D341Med (cell line): ENCODE results near the gene POLE3.
"Not testable (repeated sequence)": the region's sequence is repeated elsewhere in the genome, so short reads cannot be mapped to it uniquely, and the experiment has no call there.

Experiments
- DNase-seq: peaks from one replicate; pipeline ENCODE4 v3.0.0; 2012; ENCODE audit warnings: low spot score

POLE3 gene

DNA sequence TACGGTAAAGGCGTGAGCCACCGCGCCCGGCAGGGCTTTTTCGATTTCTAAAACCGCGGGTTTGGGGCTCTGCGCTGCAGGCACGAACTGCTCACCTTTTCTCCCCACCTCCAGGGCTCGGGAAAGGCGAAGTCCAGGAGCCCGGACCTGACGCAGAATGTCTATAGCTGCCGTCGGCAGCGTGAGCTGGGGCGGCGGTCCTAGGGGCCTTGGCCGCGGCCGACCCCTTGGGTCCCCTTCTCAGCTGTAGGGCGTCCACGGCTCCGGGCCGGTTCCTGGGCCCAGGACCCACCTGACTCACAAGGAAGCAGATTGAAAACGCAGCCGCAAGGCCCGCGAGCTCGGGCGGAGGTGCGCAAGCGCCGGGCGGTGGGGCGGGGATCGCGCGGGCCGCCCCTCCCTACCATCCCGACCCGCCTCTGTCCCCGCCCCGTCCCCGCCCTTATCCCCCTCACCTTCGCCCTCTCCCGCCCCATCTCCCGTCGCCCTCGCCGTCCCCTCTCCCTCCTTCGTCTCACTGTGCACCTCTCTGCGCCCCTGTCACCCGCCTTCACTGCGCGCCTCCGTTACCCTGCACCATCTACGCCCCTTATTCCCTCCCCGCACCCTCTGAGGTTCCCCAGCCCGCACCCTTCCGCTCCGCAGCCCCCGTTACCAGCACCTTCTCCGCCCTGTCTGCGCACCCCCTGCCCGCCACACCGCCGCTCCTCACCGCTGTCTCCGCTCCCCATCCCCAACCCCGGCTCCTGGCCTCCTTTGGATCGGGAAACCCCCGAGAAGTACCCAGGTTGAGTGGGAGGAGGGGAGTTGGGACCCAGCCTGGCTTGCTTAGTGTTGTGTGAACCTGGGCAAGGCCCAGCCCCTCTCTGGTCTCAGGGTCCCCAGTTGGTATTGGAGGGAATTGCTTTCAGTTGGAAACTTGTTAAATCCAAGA is 33.6 kb downstream of the POLE3 start, which contains the start of gene HDHD3:
Gene HDHD3 (minus strand): TSS at position 353 of the 934 bp plus-strand sequence. CDS start 2,632 bp downstream, outside the sequence.
- DNase-seq = peak; percentile 99

DNA sequence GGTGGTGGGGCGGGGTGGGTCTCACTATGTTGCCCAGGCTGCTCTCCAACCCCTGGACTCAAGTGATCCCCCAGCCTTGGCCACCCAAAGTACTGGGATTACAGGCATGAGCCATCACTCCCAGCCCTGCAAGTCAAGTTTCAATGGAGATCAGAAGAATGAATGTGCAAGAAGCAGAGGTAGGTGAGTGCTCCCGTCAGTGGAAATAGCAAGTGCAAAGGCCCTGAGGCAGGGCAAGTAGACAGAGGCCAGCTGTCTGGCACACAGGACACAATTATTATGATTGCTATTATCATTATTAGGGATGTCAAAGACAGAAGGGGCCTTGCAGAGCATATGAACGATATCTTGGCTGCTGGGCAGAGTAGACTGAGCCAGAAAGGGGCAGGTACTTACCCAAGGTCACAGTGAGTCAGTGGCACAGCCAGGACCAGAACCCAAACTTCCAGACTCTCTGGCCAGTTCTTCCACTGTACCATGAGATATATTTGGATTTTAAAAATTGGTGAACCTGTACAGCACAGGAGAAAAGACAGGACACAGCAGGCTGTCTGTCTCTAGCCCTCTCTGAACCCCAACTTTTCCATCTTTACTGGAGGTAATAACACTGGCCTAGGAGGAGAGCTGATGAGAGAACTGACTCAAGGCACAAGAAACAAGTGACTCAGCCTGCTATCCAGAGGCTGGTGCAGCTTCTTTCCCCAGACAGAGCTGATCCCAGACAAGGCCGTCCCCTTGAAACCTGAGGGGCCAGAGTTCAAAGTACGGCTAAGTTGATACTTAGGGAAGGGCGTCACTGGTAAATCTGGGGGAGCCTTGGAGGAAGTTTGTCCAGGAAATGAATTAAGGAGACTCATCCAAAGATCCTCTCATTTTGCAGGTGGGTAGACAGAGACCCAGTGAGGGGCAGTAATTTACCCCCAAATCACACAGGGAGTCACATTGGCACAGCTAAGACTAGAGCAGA is 35.1 kb downstream of the POLE3 start:
- DNase-seq = no peak

GRCh38 chr9:113373676-113374392 is 36.6 kb downstream of the POLE3 start:
- DNase-seq = no peak

- DNase-seq = no peak
Measured at GRCh38 chr9:113373256-113373655, 37.2 kb downstream of the POLE3 start.

GRCh38 chr9:113372059-113372458 is 38.4 kb downstream of the POLE3 start:
- DNase-seq = no peak

GRCh38 chr9:113370806-113371325 is 39.6 kb downstream of the POLE3 start:
- no peak for DNase-seq

DNA sequence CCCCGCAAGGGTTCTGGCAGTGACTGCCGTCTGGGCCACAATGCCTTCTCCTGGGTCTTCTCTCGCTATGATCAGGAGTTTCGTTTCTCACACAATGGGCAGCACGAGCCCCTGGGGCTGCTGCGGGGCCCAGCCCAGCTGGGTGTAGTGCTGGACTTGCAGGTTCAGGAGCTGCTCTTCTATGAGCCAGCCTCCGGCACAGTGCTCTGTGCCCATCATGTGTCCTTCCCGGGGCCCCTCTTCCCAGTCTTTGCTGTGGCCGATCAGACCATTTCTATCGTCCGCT is 40.7 kb downstream of the POLE3 start:
- DNase-seq = no peak

DNA sequence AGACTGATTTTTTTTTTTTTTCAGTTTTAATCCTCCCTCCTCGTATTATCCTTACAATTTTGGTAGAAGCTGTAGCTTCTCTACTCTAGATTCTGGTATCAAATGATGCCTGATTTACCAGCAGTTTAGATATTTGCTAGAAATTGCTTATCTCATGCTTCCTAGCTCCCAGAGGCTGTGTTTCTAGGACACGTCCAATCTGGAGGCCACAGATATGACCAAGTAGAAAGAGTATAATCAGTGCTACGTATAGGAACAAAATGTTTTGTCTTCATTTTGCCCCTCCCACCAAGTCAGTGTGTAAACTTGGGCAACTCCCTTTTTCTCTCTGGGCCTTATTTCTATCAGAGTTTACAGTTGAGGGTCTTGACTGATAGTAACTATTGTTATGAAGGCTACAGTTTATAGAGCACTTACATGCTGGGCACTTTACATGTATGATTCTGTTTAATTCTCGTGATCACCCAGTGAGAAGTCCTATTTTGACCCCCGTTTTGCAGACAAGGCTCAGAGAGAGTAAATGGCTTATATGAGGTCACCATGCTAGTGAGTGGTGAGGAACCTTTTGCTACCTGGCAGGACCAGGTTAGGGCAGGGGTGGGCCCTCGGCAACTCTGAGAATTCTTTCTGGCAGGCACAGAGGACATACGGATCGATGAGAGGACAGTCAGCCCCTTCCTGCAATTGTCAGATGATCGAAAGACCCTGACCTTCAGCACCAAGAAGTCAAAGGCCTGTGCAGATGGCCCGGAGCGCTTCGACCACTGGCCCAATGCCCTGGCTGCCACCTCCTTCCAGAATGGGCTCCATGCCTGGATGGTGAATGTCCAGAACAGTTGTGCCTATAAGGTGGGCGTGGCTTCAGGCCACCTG is 41.3 kb downstream of the POLE3 start:
- no peak for DNase-seq

DNA sequence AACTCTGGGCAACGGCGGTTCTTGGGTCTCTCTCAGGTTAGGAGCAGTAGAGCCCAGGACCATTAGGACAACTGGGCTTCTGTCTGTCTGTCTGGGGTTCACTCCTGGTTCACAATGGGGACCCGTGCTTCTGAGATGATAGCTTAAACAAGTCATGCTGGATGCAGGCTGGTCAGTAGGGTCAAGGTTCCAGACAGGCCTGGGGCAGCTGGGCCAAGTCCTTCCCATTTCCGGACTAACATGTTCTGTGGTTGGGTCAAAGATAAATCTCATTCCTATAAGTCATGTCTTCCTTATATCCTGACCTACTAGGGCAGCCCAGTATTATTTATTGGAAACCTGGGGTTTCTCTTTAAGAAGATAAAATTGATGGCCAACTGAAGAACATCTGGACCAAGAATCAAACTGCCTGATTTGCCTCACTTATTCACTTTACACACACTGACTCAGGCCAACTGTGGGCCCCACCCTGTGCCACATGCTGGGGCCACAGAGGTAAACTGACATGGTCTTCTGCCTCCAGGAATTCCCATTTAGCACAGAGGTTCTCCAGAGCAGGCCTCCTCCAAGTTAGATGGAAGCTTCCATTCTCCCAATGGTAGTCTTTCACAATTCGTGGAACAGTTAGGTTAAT is 42.0 kb downstream of the POLE3 start:
- no peak for DNase-seq

DNA sequence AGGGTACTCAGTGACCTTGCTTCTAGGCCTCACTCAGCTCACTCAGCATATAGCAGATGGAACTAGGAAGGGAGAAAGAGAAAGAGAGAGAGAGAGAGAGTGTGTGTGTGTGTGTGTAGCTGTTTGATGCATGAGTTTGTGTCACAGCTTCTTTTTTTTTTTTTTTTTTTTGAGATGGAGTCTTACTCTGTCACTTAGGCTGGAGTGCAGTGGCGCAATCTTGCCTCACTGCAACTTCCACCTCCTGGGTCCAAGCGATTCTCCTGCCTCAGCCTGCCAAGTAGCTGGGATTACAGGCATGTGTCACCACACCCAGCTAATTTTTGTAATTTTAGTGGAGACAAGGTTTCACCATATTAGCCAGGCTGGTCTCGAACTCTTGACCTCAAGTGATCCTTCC is 44.8 kb downstream of the POLE3 start:
- DNase-seq = not testable (repeated sequence)

- DNase-seq = no peak
Measured at GRCh38 chr9:113364951-113365350, 45.5 kb downstream of the POLE3 start.

DNA sequence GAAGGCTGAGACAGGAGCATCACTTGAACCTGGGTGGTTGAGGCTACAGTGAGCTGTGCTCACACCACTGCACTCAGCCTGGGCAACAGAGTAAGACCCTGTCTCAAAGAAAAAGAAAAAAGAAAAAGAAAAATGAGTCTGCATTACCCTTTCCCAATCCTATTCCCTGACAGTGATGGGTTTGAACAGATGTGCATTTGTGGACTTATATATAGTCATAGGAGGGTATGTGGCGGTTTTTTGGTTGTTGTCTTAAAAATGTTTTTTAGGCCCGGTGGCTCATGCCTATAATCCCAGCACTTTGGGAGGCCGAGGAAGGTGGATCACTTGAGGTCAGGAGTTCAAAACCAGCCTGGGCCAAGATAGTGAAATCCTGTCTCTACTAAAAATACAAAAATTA is 47.1 kb downstream of the POLE3 start:
- DNase-seq = no peak

DNA sequence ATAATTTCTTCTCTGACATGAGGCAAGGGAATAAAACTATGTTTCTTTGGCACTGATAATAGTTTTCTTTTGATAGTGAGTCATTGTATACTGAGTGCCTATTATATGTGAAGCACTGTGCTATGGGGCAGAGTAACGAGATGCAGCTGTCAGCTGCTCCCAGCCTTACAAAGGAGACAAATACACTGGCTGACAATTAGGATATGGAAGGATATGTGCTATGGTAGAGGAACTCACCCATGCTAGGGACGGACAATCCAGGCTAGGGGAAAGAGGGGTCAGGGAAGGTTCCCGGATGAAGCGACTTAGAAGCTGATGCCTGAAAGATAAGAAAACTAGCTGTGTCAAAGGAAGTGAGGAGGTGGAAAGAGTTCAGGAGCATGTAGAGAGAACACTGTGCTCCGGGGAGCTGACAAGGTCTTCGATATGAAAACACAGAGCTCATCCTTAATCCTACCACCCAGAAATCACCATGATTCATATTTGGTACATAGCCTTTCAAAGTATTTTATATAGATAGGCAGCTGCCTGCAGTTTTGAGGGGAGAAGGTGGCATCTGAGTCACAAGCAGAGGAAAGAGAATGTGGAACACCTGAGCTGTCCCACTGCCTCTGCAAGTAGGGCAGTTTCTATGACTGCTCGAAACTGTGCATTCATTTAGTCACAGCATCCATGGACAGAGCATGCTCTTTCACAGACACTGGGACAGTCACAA is 49.0 kb downstream of the POLE3 start:
- no peak for DNase-seq

DNA sequence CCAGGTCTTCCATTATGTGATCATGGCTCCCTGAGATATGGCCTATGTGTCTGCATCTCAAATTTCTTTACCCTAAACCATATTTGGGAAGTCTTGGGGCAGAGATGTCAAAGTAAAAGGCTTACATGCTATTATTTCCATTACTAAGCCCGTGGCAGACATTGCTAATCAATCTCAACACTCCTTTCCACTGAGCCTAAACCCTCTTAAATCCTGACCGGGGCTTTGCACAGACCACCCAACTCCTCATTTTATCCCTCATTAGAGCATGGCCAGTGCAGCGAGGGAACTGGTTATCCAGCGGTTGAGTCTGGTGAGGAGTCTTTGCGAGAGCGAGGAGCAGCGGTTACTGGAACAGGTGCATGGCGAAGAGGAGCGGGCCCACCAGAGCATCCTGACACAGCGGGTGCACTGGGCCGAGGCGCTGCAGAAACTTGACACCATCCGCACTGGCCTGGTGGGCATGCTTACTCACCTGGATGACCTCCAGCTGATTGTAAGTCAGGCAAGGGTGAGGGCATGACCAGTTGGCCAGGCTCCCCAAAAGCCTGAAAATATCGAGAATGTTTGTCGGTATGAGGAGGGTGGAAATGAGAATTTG is 50.1 kb downstream of the POLE3 start:
- no peak for DNase-seq

DNA sequence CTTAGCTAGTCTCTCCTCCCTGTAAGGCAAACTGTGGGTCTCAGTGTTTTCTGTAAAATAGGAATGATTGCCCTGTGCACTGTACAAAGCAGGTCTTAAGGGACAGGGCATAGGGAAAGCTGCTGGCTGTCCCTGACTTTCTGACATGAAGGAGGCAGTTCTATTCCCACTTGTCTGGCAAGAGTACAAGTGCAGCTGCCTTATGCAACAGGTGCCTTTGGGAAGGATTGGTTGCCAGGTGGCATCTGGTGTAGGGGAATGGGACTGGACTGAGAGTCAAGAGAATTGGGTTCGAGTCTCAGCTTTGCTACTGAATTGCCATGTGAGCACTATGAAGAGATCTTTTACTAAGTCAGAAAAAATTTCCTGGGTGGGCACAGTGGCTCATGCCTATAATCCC is 51.1 kb downstream of the POLE3 start:
- no peak for DNase-seq
